H1 (cell line): ENCODE data around the gene IRX4. TPM values are rescaled to one million over a fixed set of nuclear protein-coding genes. Genes with fewer than 3 reads are reported as not detected.

Experiments used
- BCL11A ChIP-seq, 2 experiments: IDR thresholded peaks; one replicate each; pipeline ENCODE4 v1.6.1; 2011; ENCODE audit warnings: low read depth in 2 of 2, low read length in 2 of 2, mild to moderate bottlenecking in 2 of 2
- EZH2 ChIP-seq: fragments of 200-600 bp; sonication (generic); IDR thresholded peaks from 2 replicates; pipeline ENCODE4 v1.7.1; 2012; ENCODE audit warnings: low read depth, mild to moderate bottlenecking, moderate library complexity, low read length, inconsistent platforms; ENCODE audit not compliant: severe bottlenecking
- NANOG ChIP-seq: IDR thresholded peaks from 2 replicates; pipeline ENCODE4 v1.6.1; 2011; ENCODE audit warnings: low read length, low read depth, mild to moderate bottlenecking, inconsistent platforms; ENCODE audit not compliant: insufficient read depth, poor library complexity, severe bottlenecking
- RBBP5 ChIP-seq: IDR thresholded peaks from 2 replicates; pipeline ENCODE4 v1.7.1; 2012; ENCODE audit warnings: low read depth, mild to moderate bottlenecking, inconsistent platforms, low read length, moderate library complexity, borderline replicate concordance
- SIN3A ChIP-seq, 2 experiments: IDR thresholded peaks in 1 of 2; conservative IDR thresholded peaks in 1 of 2; 2 replicates each; pipeline ENCODE4 v1.6.1; 2011 to 2012; ENCODE audit warnings: low read length in 2 of 2, improper control_type of control experiment in 1 of 2, low read depth in 1 of 2, mild to moderate bottlenecking in 1 of 2
- SP1 ChIP-seq: IDR thresholded peaks from 2 replicates; pipeline ENCODE4 v1.6.1; 2011; ENCODE audit warnings: low read depth, low read length
- TAF1 ChIP-seq: IDR thresholded peaks from 2 replicates; pipeline ENCODE4 v1.6.1; 2011; ENCODE audit warnings: mild to moderate bottlenecking, low read depth, low read length
- polyA plus RNA-seq, 7 experiments: library from polyadenylated mRNA; depleted of rRNA in 3 of 7; stranded (reverse) in 5 of 7; unstranded in 2 of 7; fragments of >200 nt in 5 of 7; fragments of 200-250 nt in 2 of 7; gene quantifications; 1 replicate in 5 of 7; 2 replicates in 1 of 7; 4 replicates in 1 of 7; pipeline versions ENCODE4 v1.2.1 to v1.2.3, GENCODE V29; 2011 to 2013; ENCODE audit warnings: missing spikeins in 2 of 7, mixed read lengths in 2 of 7
- total RNA-seq: library from RNA; stranded (reverse); fragmentation: NEBNext Ultra II Directional; extraction: Animal tissue kit (Norgen Biotek cat#: 25700); gene quantifications from 2 replicates; pipeline ENCODE4 v1.2.1, GENCODE V29; 2021

IRX4 gene
- total and polyA plus RNA-seq, 2 of the 8 experiments (the other 6 are each of a cell fraction or from before 2014, with no cell fraction given): 0.45 to 1.2 TPM

- TF ChIP-seq SIN3A (conservative IDR thresholded peaks at IDR 0.05 in 1 of 2, IDR thresholded peaks at IDR 0.05 in 1 of 2; ENCODE audit: low read depth in 1 of 2, low read length in 2 of 2) (no peak), RBBP5 (no peak), TAF1 (peak; percentile 33; the same call in 1 of the 2 replicates), SP1 (no peak), EZH2 (peak; percentile 10), BCL11A (IDR thresholded peaks at IDR 0.05; ENCODE audit: low read depth in 2 of 2, low read length in 2 of 2) (no peak), NANOG (no peak)
Observed at GRCh38 chr5:1882337-1883119, at the start of gene IRX4 (continued).
